HCT116 (cell line): ENCODE measurements around the gene LYPD3. TPM values are rescaled to one million over a fixed set of nuclear protein-coding genes. Genes with fewer than 3 reads are reported as not detected.

Experiments
- ATAC-seq: fragments of 200-7000 bp; cut with Tn5 transposase; 2 replicates; pipeline ENCODE4 v1.9.1; 2020; ENCODE audit warnings: mild to moderate bottlenecking, moderate library complexity
- BruUV-seq: library from RNA; stranded (reverse); fragments of 400-500 nt; replicated peaks from 2 replicates; lab custom pipeline; 2021; lab: Mats Ljungman, UMichigan
- CTCF ChIA-PET: fragments of 300-600 bp; sonication (Branson Sonifier 250); formaldehyde crosslinking; loops from one replicate; lab custom pipeline; 2021; ENCODE audit warnings: antibody characterized with exemption; lab: Charles Lee
- POLR2A ChIA-PET: fragments of 300-600, 350-600 bp; sonication (Branson Sonifier 250); formaldehyde crosslinking; loops from one replicate; lab custom pipeline; 2021; ENCODE audit warnings: antibody characterized with exemption; lab: Charles Lee
- RAD21 ChIA-PET, 2 experiments: fragments of 300-600 bp; sonication (Branson Sonifier 250); formaldehyde crosslinking; loops; one replicate each; lab custom pipeline; 2023; ENCODE audit warnings: low total read pairs in 2 of 2; ENCODE audit not compliant: uncharacterized antibody in 2 of 2, unreplicated experiment in 2 of 2, low non-redundant PET in 1 of 2; lab: Charles Lee
- DNase-seq: peaks from one replicate; pipeline ENCODE4 v3.0.0-alpha.2; 2010; ENCODE audit warnings: low read depth, low spot score
- H2AFZ ChIP-seq: fragments of 200-600 bp; shearing (Covaris generic), sonication (generic); 2 replicates; pipeline ENCODE4 v1.6.1; 2017; ENCODE audit warnings: low read depth, mixed run types, mixed read lengths, antibody characterized with exemption, low read length; ENCODE audit not compliant: poor library complexity, severe bottlenecking
- H3K27ac ChIP-seq: 2 replicates; pipeline ENCODE4 v1.5.1; 2012; ENCODE audit warnings: low read depth, low read length
- H3K27me3 ChIP-seq: fragments of 200-600 bp; sonication (generic); 2 replicates; pipeline ENCODE4 v1.6.1; 2016; ENCODE audit warnings: mixed run types, low read length, mixed read lengths; ENCODE audit not compliant: insufficient read depth
- H3K36me3 ChIP-seq, 2 experiments: fragments of 200-500 bp in 1 of 2; fragments of 200-600 bp in 1 of 2; sonication (Bioruptor generic) in 1 of 2; sonication (generic) in 1 of 2; 2 replicates each; pipeline versions ENCODE4 v1.5.1 to v1.6.1; 2014 to 2016; ENCODE audit warnings: low read length in 2 of 2, inconsistent platforms in 1 of 2, mixed read lengths in 1 of 2, mixed run types in 1 of 2; ENCODE audit not compliant: insufficient read depth in 2 of 2, control insufficient read depth in 1 of 2
- H3K4me1 ChIP-seq, 2 experiments: fragments of 200-600 bp in 1 of 2; sonication (generic) in 1 of 2; 2 replicates each; pipeline versions ENCODE4 v1.5.1 to v1.6.1; 2012 to 2017; ENCODE audit warnings: low read length in 2 of 2, inconsistent platforms in 1 of 2, mild to moderate bottlenecking in 1 of 2, mixed read lengths in 1 of 2, mixed run types in 1 of 2, moderate library complexity in 1 of 2; ENCODE audit not compliant: insufficient read depth in 2 of 2, control insufficient read depth in 1 of 2
- H3K4me2 ChIP-seq: fragments of 200-600 bp; sonication (generic); 2 replicates; pipeline ENCODE4 v1.6.1; 2017; ENCODE audit warnings: mixed run types, low read length, mixed read lengths
- H3K4me3 ChIP-seq, 2 experiments: fragments of 200-600 bp in 1 of 2; sonication (generic) in 1 of 2; replicated peaks in 1 of 2; 2 replicates each; pipeline ENCODE4 v1.5.1; 2011 to 2016; ENCODE audit warnings: low read length in 2 of 2, control low read depth in 1 of 2, low read depth in 1 of 2, mild to moderate bottlenecking in 1 of 2, mixed read lengths in 1 of 2, mixed run types in 1 of 2
- H3K79me2 ChIP-seq: fragments of 200-600 bp; sonication (generic); 2 replicates; pipeline ENCODE4 v1.6.1; 2017; ENCODE audit warnings: mild to moderate bottlenecking, mixed run types, low read length, moderate library complexity, mixed read lengths; ENCODE audit not compliant: insufficient read depth
- H3K9ac ChIP-seq: fragments of 200-600 bp; sonication (generic); 2 replicates; pipeline ENCODE4 v1.6.1; 2016; ENCODE audit warnings: low read length, mixed read lengths
- H3K9me2 ChIP-seq: fragments of 200-600 bp; sonication (generic), shearing (Covaris generic); 2 replicates; pipeline ENCODE4 v1.6.1; 2017; ENCODE audit warnings: mixed run types, mild to moderate bottlenecking, moderate library complexity; ENCODE audit not compliant: insufficient read depth
- H3K9me3 ChIP-seq, 2 experiments: fragments of 200-500 bp in 1 of 2; fragments of 200-600 bp in 1 of 2; sonication (Bioruptor generic) in 1 of 2; sonication (generic) in 1 of 2; 2 replicates each; pipeline ENCODE4 v1.6.1; 2014 to 2017; ENCODE audit warnings: low read length in 2 of 2, mixed read lengths in 2 of 2, inconsistent platforms in 1 of 2, low read depth in 1 of 2, mild to moderate bottlenecking in 1 of 2, mixed run types in 1 of 2, moderate library complexity in 1 of 2; ENCODE audit not compliant: control insufficient read depth in 1 of 2, insufficient read depth in 1 of 2
- H4K20me1 ChIP-seq: fragments of 200-600 bp; sonication (generic), shearing (Covaris generic); 2 replicates; pipeline ENCODE4 v1.6.1; 2017; ENCODE audit warnings: mixed run types, mild to moderate bottlenecking, moderate library complexity; ENCODE audit not compliant: insufficient read depth
- CTCF ChIP-seq, 3 experiments: fragments of 200-600 bp in 1 of 3; sonication (generic) in 1 of 3; IDR thresholded peaks in 2 of 3; conservative IDR thresholded peaks in 1 of 3; 2 replicates each; pipeline ENCODE4 v1.5.1; 2012 to 2017; ENCODE audit warnings: low read depth in 2 of 3, low read length in 2 of 3, antibody characterized with exemption in 1 of 3, borderline replicate concordance in 1 of 3, control low read depth in 1 of 3, mild to moderate bottlenecking in 1 of 3, mixed read lengths in 1 of 3, mixed run types in 1 of 3, moderate library complexity in 1 of 3; ENCODE audit not compliant: insufficient read depth in 1 of 3
- JUND ChIP-seq: IDR thresholded peaks from 2 replicates; pipeline ENCODE4 v1.6.1; 2012
- SP1 ChIP-seq: IDR thresholded peaks from 2 replicates; pipeline ENCODE4 v1.6.1; 2012; ENCODE audit warnings: low read depth
- ZBTB33 ChIP-seq: IDR thresholded peaks from 2 replicates; pipeline ENCODE4 v1.6.1; 2011; ENCODE audit warnings: mild to moderate bottlenecking, low read length, moderate library complexity; ENCODE audit not compliant: insufficient replicate concordance; ENCODE audit errors: extremely low read depth
- ZFX ChIP-seq: fragments of 450-650 bp; IDR thresholded peaks from 2 replicates; pipeline ENCODE4 v1.6.1; 2017
- intact Hi-C: fragments of 100-400 bp; cut with micrococcal nuclease; formaldehyde crosslinking; loops from 2 replicates; pipeline ENCODE4 v1.10.0; 2022
- total RNA-seq: library from RNA; stranded (reverse); gene quantifications from one replicate; pipeline ENCODE4 v1.2.1, GENCODE V29; 2021; ENCODE audit not compliant: unreplicated experiment

LYPD3 gene
- total RNA-seq, 1 experiment from 2014 or later: 3.6 TPM

GRCh38 chr19:43435775-43436174, 29.6 kb downstream of the LYPD3 start (continued):
- TF ChIP-seq CTCF (IDR thresholded peaks at IDR 0.05 in 2 of 3, conservative IDR thresholded peaks at IDR 0.05 in 1 of 3; ENCODE audit: borderline replicate concordance in 1 of 3, insufficient read depth in 1 of 3, low read depth in 2 of 3, low read length in 2 of 3): no peak
- TF ChIP-seq JUND: no peak
- no peak for TF ChIP-seq SP1

GRCh38 chr19:43433689-43434088, 31.7 kb downstream of the LYPD3 start:
- H3K9me2 ChIP-seq: no peaks in the 10 kb centered on the region
- H3K4me2 ChIP-seq: no peak overlapping the region
- ChIA-PET RAD21 (no interaction called here), POLR2A (no interaction called here), CTCF (interaction anchor here (0.7 to 1.5 kb wide), 2 partner anchors 13 to 44 kb away, joined by 4 to 5 read pairs; no protein-coding TSS in a partner anchor)
- no peak for ATAC-seq
- DNase-seq: no peak
- no TSS peak for BruUV-seq
- intact Hi-C loops: loop anchor here (1.0 to 10.0 kb wide), 4 partner anchors 86 to 511 kb away; no protein-coding TSS in a partner anchor
- no peak overlapping the region for H3K4me3 ChIP-seq
- H4K20me1 ChIP-seq: no peaks in the 10 kb centered on the region
- H3K9ac ChIP-seq: no peak overlapping the region
- no peak overlapping the region for H2AFZ ChIP-seq
- no peaks in the 10 kb centered on the region for H3K27me3 ChIP-seq
- H3K9me3 ChIP-seq: no peaks in the 10 kb centered on the region
- no peak overlapping the region for H3K27ac ChIP-seq
- H3K36me3 ChIP-seq: no peaks in the 10 kb centered on the region
- no peaks in the 10 kb centered on the region for H3K79me2 ChIP-seq
- TF ChIP-seq SP1 (no peak), ZBTB33 (no peak), ZFX (no peak)
- peaks cover 0 to 22% of the 10 kb centered on the region in 2 experiments; a peak in 2 of 4 replicates for H3K4me1 ChIP-seq
